ENCODE measurements around the gene CDKN2AIP.

DNA sequence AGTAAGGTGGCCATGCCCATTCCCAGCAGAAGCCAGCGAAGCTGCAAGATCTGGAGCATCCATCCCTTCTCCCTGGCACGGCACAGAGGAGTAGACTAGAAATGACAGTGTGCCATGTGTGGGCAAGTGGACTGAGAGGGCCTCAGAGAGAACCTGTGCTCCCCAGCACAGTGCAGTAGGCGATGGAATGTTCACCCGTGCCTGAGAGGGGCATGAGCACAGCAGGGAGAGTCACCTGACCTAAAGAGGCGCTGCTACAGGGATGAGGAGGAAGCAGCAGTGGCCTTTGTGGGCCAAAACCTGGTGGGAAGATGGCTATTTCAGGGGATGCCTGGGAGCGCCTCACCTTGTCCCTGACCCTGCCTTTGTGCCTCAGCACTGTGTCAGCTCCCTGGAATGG lies 8.0 kb upstream of the CDKN2AIP start:
- TF ChIP-seq POLR2A (IDR thresholded peaks at IDR 0.05) (no peak), EP300 (IDR thresholded peaks at IDR 0.05) (no peak), POLR2AphosphoS5 (IDR thresholded peaks at IDR 0.05) (no peak)
- TF ChIP-seq, protein P1, sequence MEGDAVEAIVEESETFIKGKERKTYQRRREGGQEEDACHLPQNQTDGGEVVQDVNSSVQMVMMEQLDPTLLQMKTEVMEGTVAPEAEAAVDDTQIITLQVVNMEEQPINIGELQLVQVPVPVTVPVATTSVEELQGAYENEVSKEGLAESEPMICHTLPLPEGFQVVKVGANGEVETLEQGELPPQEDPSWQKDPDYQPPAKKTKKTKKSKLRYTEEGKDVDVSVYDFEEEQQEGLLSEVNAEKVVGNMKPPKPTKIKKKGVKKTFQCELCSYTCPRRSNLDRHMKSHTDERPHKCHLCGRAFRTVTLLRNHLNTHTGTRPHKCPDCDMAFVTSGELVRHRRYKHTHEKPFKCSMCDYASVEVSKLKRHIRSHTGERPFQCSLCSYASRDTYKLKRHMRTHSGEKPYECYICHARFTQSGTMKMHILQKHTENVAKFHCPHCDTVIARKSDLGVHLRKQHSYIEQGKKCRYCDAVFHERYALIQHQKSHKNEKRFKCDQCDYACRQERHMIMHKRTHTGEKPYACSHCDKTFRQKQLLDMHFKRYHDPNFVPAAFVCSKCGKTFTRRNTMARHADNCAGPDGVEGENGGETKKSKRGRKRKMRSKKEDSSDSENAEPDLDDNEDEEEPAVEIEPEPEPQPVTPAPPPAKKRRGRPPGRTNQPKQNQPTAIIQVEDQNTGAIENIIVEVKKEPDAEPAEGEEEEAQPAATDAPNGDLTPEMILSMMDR (IDR thresholded peaks at IDR 0.05), result no peak

Measured in stomach (tissue), 4 donors.